Esophagus muscularis mucosa (tissue), 3 donors: ENCODE data around the gene C9orf43.
"Not testable (repeated sequence)": the region's sequence is repeated elsewhere in the genome, so short reads cannot be mapped to it uniquely, and the experiment has no call there.

Source experiments
- POLR2A ChIP-seq: fragments of 450-650 bp; IDR thresholded peaks from one replicate; pipeline ENCODE4 v1.6.1; 2017; ENCODE audit warnings: antibody characterized with exemption, moderate library complexity, mild to moderate bottlenecking, low read depth
- TF ChIP-seq, protein P1 (sequence below), 3 experiments: fragments of 200-600 bp in 2 of 3; fragments of 450-650 bp in 1 of 3; sonication (generic) in 2 of 3; IDR thresholded peaks; one replicate each; pipeline ENCODE4 v1.5.1; 2017 to 2019; ENCODE audit warnings: antibody characterized with exemption in 3 of 3, mild to moderate bottlenecking in 2 of 3, moderate library complexity in 1 of 3

DNA sequence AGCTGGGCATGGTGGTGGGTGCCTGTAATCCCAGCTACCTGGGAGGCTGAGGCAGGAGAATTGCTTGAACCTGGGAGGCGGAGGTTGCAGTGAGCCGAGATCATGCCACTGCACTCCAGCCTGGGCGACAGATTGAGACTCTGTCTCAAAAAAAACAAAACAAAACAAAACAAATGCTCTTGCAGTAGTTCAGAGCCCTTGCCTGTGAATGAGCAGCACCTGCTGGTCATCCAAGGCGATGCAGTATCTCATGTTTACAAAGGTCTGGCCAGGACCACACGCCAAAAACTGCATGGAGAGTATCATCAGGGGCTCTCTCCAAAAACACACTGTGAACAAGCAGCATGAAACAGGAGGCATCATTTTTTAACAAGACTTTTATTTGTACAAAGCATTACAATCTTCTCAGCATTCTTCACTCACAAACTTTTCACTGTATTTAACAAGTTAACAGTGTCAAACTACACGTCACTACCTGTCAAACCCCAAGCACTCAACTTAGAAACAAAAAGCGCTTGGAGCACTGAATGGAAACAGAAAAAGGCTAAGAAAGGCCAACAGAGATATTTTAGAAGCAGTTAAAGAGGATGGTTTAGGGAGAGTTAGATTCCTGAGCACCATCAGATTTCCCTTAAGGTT, 3.6 kb upstream of the C9orf43 start:
- TF ChIP-seq POLR2A, result not testable (repeated sequence)
- TF ChIP-seq, protein P1, sequence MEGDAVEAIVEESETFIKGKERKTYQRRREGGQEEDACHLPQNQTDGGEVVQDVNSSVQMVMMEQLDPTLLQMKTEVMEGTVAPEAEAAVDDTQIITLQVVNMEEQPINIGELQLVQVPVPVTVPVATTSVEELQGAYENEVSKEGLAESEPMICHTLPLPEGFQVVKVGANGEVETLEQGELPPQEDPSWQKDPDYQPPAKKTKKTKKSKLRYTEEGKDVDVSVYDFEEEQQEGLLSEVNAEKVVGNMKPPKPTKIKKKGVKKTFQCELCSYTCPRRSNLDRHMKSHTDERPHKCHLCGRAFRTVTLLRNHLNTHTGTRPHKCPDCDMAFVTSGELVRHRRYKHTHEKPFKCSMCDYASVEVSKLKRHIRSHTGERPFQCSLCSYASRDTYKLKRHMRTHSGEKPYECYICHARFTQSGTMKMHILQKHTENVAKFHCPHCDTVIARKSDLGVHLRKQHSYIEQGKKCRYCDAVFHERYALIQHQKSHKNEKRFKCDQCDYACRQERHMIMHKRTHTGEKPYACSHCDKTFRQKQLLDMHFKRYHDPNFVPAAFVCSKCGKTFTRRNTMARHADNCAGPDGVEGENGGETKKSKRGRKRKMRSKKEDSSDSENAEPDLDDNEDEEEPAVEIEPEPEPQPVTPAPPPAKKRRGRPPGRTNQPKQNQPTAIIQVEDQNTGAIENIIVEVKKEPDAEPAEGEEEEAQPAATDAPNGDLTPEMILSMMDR (IDR thresholded peaks at IDR 0.05), result peak; percentile 50 to 71 (median 58)
